ENCODE results near the gene SOX30.
A peak's percentile ranks its signal among the peaks of the same experiment; 100 is the strongest.

The SOX30 gene

DNA sequence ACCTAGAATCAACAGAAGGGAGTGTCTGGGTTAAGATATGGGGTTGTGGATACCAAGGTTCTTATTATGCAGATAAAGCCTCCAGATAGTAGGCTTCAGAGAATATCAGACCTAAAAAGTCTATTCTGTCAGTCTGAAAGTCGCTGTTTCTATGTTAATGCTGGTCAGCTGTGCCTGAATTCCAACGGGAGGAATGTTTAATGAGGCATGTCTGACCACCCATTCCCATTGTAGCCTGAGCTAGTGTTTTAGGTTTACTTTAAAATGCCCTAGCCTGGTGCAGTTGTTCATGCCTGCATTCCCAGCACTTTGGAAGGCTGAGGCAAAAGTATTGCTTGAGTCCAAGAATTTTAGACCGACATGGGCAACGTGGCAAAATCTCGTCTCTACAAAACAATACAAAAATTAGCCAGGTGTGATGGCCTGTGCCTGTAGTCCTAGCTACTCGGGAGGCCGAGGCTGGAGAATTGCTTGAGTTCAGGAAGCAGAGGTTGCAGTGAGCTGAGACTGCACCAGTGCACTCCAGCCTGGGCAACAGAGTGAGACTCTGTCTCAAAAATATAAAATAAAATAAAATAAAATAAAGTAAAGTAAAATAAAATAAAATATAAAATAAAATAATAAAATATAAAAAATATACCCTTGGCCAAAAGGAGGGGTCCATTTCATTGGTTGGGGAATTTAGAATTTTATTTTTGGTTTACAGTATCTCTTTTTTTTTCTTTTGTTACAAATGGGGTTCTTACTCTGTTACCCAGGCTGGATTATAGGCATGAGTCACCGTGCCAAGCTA lies 7.8 kb upstream of the SOX30 start:
- DNase-seq = no peak

- no peak for DNase-seq
Measured at GRCh38 chr5:157658893-157659292, 6.7 kb upstream of the SOX30 start.

GRCh38 chr5:157657516-157657915 lies 5.3 kb upstream of the SOX30 start:
- no peak for DNase-seq

DNA sequence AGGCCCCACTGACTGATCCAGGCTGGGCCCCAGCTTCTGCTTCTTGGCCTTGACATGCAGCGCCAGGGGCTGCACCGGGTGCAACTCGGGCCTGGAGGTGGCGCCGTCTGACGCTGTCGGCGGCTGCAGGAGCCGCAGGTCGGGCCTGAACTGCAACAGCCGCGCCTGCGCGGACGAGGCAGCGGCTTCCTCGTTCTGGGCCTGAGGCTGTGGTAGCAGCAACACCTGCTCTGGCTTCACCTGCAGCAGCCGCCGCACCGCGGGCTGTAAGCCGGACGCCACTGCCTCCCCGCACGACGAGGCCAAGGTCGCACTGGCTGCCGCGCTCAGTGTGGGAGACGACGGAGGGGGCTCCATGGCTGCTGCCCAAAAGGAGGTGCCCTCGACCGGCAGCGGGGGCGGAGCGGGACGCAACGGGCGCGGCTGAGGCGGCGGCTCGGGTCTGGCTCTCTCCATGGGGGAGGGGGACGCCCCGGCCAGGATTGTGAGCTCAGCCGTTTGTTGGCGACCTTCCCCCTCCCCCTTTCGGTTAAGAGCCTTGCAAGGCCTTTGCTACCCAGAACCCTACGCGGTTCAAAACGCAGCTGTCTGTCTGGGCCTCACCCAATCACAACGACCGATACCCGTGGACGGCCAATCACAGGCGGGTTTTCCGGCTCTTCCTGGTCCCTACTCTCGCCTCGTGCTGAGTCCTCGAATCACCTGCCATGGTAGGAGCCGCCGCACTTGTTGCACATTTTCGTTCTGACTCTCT lies 438 bp downstream of the SOX30 start:
- peak; percentile 74 for DNase-seq

DNA sequence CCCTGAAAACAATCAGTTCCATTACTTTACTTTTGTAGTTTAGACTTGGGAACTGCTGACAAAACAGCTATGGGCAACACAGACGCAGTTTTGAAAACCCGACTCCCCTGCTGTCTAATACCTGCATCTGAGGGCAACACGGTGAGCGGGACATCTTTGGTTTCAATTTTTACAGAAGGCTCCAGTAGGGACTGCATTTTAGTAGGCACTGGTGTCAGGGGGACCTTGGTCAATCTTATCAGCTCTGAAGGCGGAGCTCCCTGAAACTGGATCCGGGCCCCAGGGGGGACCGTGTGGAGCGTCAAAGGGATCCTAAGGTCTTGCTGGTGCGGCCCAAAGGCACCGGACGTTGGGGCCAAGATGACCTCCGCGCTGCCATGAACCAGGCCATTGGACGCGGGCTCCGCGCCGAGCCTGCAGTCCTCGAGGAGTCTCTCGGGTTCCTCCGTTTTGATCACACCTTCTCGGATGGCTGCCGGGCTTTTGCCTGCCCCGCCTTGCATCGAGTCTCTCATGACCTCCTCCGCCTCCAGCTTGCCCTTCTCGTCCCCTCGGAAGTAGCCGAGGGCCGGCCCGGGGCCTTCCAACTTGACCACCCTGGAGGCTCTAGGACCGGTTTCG lies 1.1 kb downstream of the SOX30 start:
- no peak for DNase-seq

DNA sequence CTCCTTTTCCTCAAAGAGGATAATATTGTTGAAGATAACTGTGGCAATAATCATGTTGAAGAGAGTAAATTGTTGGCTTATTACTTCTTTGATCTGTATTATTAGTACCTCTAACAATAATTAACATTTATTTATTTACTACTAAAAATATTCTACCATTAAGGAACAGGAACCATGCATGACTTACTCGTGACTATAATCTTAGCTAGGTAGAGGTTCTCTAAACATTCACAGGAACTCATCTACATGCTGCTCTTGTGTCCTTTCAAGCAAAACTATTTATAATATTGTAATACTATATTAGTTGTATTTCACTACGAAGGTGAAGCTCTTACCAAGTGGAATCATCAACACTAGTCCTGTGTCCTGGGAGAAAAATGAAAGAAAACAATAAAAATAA lies 3.1 kb downstream of the SOX30 start:
- no peak for DNase-seq

DNA sequence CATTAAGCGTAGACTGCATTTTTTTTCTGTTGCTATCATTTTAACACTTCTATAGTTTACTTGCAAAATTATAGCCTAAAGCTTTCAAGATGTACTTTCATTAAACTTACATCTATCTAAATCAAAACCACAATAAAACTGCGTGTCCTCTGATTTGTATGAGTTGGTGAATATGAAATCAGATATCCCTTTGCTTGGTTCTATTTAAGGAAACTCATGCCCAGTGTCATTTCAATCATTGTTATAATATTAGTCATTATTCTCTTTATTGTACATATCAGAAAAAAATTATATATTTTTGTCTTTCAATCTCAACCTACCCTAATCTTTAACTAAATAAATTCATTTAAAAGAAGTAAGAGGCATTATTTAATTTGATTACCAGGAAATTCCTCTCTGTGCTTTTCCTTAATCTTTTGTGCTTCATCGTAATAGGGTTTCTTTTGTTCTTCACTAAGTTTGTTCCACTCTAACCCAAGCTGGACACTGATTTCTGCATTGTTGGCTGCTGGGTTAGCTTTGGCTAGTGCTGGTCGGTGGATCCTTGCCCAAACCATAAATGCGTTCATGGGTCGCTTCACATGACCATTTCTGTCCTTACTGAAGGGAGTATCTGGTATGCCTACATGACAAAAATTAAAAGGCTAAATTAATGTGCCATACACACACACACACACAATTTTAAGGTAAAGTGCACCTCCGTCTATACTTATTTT lies 3.8 kb downstream of the SOX30 start:
- DNase-seq = no peak

DNA sequence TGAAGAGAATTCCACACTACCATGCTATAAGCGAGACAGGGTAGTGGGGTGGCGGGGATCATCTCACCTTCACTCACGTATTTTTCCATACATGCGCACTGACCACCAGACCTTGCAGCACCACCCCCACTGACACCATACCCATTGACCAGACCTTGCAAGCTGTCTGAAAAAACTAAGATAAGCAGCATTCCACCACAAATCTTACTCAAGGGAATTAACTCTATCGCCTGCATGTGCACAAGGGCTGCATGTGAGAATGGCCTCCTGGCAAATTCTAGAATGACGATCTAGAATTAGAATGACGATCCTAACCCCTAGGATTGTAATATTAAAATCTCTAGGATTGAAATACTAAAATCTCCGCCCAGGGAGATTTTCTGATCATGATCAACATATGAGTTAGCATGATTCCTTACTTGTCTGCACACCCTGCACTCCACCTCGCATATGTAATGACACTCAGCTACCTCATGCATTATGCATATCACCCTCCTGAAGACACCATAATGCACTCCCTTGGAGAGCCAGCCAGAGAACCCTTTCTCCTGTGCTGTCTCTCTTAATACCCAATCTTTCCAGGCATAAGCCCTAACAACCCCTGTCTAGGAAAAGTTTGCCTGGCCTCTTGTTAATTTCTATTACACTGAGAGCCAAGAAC lies 11.7 kb downstream of the SOX30 start:
- DNase-seq = no peak

GRCh38 chr5:157630341-157630740 lies 21.9 kb downstream of the SOX30 start:
- no peak for DNase-seq

DNA sequence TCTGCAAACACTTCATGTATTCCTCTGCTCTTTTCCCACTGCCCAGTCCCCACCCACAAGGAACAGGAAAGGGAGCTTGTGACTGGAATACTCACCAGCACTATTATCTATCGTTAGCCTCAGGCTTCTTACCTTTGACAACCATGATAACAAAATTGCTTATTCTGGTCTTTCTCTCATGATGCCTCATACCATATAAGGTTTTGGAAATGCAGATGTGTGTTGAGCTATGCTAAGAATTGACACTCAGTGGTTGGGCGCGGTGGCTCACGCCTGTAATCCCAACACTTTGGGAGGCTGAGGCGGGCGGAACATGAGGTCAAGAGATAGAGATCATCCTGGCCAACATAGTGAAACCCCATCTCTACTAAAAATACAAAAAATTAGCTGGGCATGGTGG lies 25.4 kb downstream of the SOX30 start:
- no peak for DNase-seq

GRCh38 chr5:157624144-157624543 lies 28.1 kb downstream of the SOX30 start:
- DNase-seq = no peak

- no peak for DNase-seq
Measured at GRCh38 chr5:157620776-157621175, 31.5 kb downstream of the SOX30 start.

GRCh38 chr5:157618191-157618765 lies 34.0 kb downstream of the SOX30 start:
- DNase-seq = no peak

GRCh38 chr5:157616785-157617184 lies 35.5 kb downstream of the SOX30 start:
- DNase-seq = no peak

DNA sequence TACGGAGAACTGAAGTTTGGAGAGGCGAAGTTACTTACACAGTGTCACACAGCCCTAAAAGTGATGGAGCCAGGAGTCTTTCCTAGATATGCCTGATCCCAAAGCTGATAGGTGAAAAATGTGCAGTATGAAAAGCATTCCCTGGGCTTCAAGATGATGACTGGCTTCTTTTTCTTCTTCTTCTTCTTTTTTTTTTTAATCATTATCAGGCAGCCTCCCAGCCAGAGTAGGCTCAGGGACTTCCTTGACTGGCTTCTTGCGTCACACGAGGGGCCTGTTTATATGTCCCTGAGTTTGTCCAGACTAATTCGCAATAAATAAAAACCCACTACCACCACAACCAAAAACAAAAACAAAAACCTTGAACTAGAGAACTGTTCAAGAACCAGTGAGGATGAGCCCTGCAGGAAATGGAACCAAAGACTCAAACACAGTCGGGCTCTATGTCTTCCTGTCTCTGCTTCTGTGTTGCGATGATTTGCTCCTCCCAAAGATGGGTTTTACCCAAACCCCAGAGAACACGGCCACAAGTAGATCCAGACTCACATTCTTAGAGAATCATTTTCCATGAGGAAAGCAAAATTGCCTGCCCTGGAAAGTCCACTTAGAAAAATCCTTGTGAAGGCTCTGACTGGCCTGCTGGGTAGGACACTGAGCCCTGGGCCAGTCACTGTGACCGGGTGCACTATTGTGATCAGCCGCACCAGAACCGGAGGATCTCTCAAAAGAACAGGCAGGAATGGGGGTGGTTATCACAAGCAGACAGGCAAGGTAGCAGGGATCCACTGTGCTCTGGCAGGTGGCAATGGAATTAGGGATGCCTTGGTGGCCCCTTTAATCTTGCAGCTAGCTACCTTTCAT lies 38.6 kb downstream of the SOX30 start:
- no peak for DNase-seq

- DNase-seq = no peak
Measured at GRCh38 chr5:157612581-157612980, 39.7 kb downstream of the SOX30 start.

DNA sequence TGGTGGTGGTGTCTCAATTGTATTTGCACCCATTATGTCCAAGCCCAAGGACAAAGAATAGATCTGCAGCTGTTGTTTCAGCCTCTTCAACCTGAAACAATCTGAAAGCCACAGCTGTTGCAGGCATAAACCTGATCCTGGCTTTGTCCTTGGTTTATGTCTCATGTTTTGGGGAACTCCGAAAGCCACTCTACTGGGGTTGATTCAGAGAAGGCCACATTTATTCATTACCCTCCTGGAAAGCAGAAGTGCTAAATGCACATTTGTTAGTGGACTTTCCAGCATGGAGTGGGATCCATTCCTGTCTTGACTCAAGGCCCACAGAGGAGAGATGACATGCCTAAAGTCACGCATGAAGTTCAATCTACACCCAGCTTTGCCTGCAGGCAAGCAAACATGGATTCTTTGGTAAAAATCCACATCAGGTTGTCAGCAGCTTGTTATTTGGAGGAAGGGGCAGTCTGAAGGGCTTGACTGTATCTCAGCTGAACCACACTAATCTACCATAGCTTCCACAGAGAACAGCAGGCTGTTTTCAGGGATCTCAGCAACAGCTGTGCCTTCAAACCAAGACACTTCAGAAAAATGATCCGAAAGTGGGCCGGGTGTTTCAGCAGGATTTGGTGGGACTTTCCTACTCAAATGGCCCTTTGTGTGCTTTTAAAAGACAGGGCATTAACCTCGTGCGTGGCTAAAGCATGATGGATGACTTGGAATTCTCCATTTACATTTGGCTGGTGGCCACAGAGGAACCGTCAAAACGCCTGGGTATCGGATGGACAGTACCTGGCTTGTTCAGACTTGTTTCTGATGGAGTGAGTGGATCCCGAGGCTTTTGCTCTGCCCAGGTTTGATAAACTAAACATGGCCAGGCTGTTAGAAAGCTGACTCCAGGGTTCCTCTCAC lies 40.4 kb downstream of the SOX30 start:
- no peak for DNase-seq

- DNase-seq = no peak
Measured at GRCh38 chr5:157610990-157611389, 41.2 kb downstream of the SOX30 start.

DNA sequence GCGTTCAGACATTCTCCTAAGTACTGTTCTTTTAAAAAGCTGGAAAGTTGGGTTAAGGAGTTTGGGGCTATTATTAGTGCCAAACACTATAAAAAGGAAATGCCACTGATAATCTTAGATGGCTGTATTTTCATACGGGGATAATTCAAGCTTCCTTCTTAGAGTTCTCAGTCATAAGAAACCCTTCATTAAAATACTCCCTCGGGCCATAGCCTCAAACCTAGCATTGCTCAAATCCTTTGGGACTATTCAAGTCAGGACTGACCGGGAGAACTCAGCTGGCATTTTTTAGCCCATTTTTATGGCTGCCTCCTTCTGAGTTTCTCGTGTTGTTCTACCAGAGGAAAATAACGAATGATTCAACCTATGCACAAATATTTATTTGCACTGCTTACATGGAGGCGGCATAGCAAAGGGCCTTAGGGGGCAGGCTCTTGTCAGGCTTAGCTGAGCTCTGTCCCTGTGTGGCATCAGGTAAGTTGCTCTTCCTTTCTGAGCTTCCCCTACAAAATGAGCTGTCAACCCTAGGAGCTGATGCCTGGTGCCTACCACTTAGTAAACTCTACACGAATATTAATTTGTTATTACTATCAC lies 43.2 kb downstream of the SOX30 start:
- DNase-seq = no peak
